Retinal pigment epithelial cell (primary cell): ENCODE measurements around the gene RAB34.
A peak's percentile ranks its signal among the peaks of the same experiment; 100 is the strongest.

Experiments used
- DNase-seq: peaks from one replicate; pipeline ENCODE4 v3.0.0-alpha.2; 2010; ENCODE audit warnings: low read depth
- H3K4me3 ChIP-seq: 2 replicates; pipeline ENCODE4 v1.5.1; 2011; ENCODE audit warnings: mild to moderate bottlenecking, low read length, control low read depth, moderate library complexity
- TF ChIP-seq, protein P1 (sequence below): conservative IDR thresholded peaks from 2 replicates; pipeline ENCODE4 v1.5.1; 2011; ENCODE audit warnings: low read depth, low read length, control low read depth, inconsistent platforms

RAB34 gene

DNA sequence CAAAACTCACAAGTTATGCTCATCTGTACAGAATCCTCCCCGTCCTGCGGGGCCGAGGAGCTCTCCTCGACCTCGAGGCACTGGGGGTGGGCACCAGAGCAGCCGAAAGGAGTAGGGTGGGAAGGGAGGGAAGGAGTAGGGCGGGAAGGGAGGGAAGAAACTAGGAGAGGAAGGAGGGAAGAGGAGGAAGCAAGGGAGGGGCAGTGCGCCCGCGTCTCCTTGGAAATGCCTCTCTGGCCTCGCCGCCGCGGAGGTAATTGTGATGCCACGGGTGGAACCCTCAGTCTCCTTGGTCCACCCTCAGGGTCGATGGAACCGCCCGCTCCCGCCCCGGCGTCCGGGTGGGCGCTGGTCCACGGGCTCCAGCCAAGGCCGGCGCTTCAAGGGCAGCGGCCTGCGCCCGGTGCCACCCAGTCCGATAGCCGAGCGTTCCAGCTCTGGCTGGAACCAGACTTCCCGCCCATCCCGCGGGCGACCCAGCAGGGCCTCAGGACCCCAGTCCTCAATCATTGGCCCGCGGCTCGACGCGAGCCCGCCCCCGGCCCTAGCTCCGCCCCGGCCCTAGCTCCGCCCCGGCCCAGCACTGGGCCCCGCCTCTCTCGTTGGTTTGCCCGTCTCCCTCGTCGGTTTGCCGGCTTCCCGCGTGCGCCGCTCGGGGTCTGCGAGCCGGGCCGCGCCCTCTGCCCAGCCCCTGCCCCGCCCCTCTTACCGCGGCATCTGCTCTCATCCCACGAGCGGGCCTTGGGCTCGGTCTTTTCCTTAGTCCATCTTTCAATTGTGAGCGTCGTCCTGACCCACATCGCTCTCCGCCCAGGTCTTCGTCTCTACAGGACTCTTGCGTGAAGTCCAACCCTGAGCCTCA is 6.6 kb downstream of the RAB34 start:
- DNase-seq: peak; percentile 61
- H3K4me3 ChIP-seq: peak overlapping the region; percentile 58
- TF ChIP-seq, protein P1, sequence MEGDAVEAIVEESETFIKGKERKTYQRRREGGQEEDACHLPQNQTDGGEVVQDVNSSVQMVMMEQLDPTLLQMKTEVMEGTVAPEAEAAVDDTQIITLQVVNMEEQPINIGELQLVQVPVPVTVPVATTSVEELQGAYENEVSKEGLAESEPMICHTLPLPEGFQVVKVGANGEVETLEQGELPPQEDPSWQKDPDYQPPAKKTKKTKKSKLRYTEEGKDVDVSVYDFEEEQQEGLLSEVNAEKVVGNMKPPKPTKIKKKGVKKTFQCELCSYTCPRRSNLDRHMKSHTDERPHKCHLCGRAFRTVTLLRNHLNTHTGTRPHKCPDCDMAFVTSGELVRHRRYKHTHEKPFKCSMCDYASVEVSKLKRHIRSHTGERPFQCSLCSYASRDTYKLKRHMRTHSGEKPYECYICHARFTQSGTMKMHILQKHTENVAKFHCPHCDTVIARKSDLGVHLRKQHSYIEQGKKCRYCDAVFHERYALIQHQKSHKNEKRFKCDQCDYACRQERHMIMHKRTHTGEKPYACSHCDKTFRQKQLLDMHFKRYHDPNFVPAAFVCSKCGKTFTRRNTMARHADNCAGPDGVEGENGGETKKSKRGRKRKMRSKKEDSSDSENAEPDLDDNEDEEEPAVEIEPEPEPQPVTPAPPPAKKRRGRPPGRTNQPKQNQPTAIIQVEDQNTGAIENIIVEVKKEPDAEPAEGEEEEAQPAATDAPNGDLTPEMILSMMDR: no peak

DNA sequence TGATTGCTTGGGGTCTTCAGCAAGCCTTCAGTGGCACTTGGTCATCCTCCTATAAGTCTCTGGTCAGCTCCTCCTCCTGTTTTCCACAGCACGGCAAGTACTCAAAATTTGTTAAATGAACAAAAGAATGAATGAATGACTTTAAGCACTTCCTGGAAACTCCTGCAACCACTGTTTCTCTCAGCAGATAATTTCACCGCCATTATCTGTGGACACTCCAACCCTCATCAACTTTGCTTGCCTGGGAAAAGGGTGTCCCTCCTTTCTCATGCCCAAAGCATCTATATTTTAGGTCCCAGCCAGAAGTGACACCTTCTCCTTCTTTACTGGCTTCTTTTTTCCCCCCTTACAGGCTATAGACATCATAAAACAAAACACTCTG is 10.3 kb downstream of the RAB34 start:
- no peak overlapping the region for H3K4me3 ChIP-seq
- TF ChIP-seq, protein P1: no peak
- DNase-seq: no peak

DNA sequence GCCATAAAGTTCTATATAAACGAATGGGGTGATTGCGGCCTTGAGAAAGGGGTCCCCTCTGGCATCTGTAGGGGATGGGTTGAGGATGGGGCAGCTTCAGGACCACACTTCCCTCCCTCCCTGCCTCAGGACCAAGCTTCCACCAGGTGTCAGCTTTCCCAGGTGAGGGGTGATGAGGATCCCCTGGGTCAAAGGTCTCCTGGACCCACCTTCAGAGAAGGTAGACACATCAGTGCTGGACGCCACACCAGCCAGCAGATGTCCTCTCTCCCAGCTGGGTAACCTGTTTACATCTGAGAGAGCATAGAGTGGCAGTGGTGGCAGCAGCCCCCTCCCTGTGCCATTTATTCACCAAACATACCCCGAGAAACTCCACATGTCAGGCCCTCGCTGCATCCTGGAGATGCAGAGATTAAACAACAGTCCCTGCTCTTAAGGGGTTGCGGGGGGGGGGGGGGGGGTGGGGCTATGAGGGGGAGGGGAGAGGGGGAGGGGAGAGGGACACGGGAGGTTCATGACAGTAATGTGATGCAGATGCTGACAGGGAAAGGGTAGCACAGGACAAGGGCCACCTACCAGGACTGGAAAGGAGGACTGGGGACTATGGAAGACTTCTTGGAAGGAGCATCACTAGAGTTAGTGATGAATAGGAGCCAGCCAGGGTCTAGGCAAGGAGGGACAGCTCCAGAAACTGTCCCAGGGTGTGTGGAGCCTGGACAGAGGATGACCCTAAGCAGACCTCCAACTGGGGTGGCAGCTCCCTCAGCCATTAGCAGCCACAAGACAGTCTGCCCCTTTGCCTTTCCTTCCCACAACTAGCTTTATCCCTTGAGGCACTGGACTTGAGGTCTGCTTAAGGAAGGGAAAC is 11.0 kb downstream of the RAB34 start:
- TF ChIP-seq, protein P1: no peak
- DNase-seq: no peak
- no peak overlapping the region for H3K4me3 ChIP-seq

DNA sequence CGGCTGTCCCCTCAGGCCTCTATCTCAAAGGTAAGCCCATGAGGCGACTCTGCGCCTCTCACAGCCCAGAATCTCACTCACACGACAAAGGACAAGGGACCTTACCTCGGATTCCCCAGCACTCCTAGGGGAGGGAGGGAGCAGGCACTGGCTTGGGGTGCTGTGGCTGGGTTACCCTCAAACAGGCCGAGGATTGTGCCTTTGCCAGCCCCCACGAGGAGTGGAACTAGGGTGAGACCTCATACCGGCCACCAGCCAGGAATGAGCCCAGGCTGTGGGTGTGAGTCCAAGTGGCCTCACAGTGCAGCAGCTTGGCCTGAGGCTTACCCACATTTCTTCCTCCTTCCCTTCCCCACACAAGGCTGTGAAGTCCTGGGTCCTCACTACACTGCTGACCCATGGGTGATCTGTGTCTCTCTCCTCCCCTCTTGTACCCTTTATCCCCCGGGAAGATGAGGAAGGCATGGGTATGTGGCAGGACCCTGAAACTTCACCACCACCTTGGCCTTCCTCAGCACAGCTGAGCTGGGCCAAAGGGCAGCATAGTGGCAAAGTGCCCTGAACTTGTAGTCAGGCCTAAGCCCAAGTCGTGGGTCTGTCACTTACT is 11.8 kb downstream of the RAB34 start:
- no peak overlapping the region for H3K4me3 ChIP-seq
- TF ChIP-seq, protein P1: no peak
- no peak for DNase-seq

DNA sequence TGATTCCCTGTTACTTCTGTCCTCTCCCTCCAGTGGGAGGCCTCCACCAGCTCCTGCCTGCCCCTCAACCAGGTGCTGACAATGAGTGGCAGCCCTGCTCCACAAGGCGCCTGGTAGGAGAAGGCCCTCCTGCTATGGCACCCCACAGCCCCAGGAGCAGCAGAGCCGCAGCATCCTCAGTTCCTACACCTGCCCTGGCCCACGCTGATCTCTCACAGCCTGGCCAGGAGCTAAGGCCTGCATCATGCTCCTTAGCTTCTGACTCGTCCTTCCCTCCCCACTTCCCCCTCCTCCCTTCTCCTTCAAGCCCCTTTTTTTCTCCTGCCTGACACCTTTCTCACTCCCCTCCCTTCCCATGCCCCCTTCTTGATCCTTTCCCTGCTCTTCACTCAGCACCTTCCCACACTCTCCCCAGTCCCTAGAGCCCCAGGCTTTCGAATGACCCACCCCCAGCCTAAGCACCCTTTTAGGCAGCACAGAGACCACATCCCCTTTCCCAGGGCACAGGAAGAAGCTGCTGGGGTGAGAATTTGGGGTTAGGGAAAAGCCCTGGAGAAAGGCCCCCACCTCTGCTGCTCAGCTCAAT is 12.5 kb downstream of the RAB34 start:
- TF ChIP-seq, protein P1: no peak
- H3K4me3 ChIP-seq: no peak overlapping the region
- DNase-seq: no peak

DNA sequence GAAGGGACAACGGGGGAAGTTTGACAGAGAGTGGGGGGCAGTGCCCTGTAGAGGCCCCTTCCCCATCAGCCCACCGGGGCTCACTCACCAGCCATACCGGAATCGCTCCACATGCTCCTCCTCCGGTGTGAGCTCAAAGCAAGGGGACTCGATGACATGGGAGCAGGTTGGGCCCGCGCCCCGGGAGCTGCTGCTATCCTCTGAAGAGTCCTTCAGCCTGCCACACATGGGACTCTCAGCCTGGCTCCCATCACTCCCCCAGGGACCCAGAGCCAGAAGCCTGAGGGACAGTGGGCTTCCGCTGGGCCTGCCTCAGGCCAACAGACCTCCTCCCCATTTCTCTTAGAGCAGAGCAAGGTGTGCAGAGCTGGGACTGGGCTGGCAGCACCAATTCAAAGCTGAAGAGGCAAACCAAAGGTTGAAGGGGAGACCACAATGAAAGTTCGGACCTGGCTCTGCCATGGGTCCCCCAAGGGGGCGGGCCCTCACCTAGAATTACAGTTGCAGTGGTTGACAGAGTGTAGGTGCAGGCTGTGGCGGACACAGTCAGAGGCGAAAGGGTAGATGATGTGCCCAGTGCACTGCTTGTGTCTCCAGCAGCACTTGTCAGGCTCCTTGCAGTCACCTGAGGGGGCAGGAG is 13.3 kb downstream of the RAB34 start:
- no peak for DNase-seq
- TF ChIP-seq, protein P1: no peak
- H3K4me3 ChIP-seq: no peak overlapping the region
